Measurements from ENCODE around the gene GLI3.

- TF ChIP-seq, protein P1, sequence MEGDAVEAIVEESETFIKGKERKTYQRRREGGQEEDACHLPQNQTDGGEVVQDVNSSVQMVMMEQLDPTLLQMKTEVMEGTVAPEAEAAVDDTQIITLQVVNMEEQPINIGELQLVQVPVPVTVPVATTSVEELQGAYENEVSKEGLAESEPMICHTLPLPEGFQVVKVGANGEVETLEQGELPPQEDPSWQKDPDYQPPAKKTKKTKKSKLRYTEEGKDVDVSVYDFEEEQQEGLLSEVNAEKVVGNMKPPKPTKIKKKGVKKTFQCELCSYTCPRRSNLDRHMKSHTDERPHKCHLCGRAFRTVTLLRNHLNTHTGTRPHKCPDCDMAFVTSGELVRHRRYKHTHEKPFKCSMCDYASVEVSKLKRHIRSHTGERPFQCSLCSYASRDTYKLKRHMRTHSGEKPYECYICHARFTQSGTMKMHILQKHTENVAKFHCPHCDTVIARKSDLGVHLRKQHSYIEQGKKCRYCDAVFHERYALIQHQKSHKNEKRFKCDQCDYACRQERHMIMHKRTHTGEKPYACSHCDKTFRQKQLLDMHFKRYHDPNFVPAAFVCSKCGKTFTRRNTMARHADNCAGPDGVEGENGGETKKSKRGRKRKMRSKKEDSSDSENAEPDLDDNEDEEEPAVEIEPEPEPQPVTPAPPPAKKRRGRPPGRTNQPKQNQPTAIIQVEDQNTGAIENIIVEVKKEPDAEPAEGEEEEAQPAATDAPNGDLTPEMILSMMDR (IDR thresholded peaks at IDR 0.05): no peak
- TF ChIP-seq POLR2A (IDR thresholded peaks at IDR 0.05): no peak
These were observed 17.2 kb upstream of the GLI3 start for GRCh38 chr7:42254217-42254616.

All from heart left ventricle (tissue), 13 donors.